OCI-LY7 (cell line): ENCODE measurements around the gene INPP5A. TPM values are rescaled to one million over a fixed set of nuclear protein-coding genes. Genes with fewer than 3 reads are reported as not detected.

ENCODE experiments used
- BruUV-seq: library from RNA; stranded (reverse); fragments of 400-500 nt; replicated peaks from 2 replicates; lab custom pipeline; 2021; lab: Mats Ljungman, UMichigan
- CTCF ChIA-PET: fragments of 300-600 bp; sonication (Branson Sonifier 250); formaldehyde crosslinking; loops from one replicate; lab custom pipeline; 2022; ENCODE audit warnings: antibody characterized with exemption; ENCODE audit not compliant: unreplicated experiment; lab: Charles Lee
- POLR2A ChIA-PET: fragments of 300-600 bp; sonication (Branson Sonifier 250); formaldehyde crosslinking; loops from one replicate; lab custom pipeline; 2022; ENCODE audit warnings: antibody characterized with exemption; lab: Charles Lee
- DNase-seq: peaks from one replicate; pipeline ENCODE4 v3.0.0-alpha.2; 2015; ENCODE audit warnings: low spot score
- H2AFZ ChIP-seq: fragments of 200-600 bp; sonication (generic), shearing (Covaris generic); 2 replicates; pipeline ENCODE4 v1.6.1; 2014; ENCODE audit warnings: mild to moderate bottlenecking, antibody characterized with exemption, low read length, moderate library complexity
- H3K27ac ChIP-seq: fragments of 200-600 bp; sonication (generic); 2 replicates; pipeline ENCODE4 v1.5.1; 2014; ENCODE audit warnings: mixed run types, low read depth, mild to moderate bottlenecking, moderate library complexity, low read length, inconsistent platforms; ENCODE audit not compliant: poor library complexity, severe bottlenecking
- H3K36me3 ChIP-seq: fragments of 200-600 bp; sonication (generic); 2 replicates; pipeline ENCODE4 v1.6.1; 2014; ENCODE audit warnings: mild to moderate bottlenecking, antibody characterized with exemption, low read length, moderate library complexity, mixed read lengths; ENCODE audit not compliant: insufficient read depth
- H3K4me1 ChIP-seq: fragments of 200-600 bp; sonication (generic); 2 replicates; pipeline ENCODE4 v1.5.1; 2014; ENCODE audit warnings: mild to moderate bottlenecking, low read length; ENCODE audit not compliant: insufficient read depth, poor library complexity, severe bottlenecking
- H3K4me2 ChIP-seq: fragments of 200-600 bp; sonication (generic); 2 replicates; pipeline ENCODE4 v1.6.1; 2014; ENCODE audit warnings: mild to moderate bottlenecking, low read length
- H3K4me3 ChIP-seq: fragments of 200-600 bp; sonication (generic); 2 replicates; pipeline ENCODE4 v1.5.1; 2014; ENCODE audit warnings: mild to moderate bottlenecking, low read depth, low read length; ENCODE audit not compliant: poor library complexity, severe bottlenecking
- H3K79me2 ChIP-seq: fragments of 200-600 bp; sonication (generic); 2 replicates; pipeline ENCODE4 v1.6.1; 2016; ENCODE audit warnings: low read depth, mild to moderate bottlenecking, low read length, moderate library complexity, mixed read lengths; ENCODE audit not compliant: insufficient read depth
- H3K9me2 ChIP-seq: fragments of 200-600 bp; sonication (generic); 2 replicates; pipeline ENCODE4 v1.6.1; 2016; ENCODE audit warnings: mild to moderate bottlenecking, low read length, mixed read lengths; ENCODE audit not compliant: insufficient read depth
- H3K9me3 ChIP-seq: fragments of 200-600 bp; sonication (generic); 2 replicates; pipeline ENCODE4 v1.6.1; 2014; ENCODE audit warnings: mild to moderate bottlenecking, mixed run types, low read length, mixed read lengths
- H4K20me1 ChIP-seq: fragments of 200-600 bp; sonication (generic); 2 replicates; pipeline ENCODE4 v1.6.1; 2014; ENCODE audit warnings: mild to moderate bottlenecking, antibody characterized with exemption, low read length, moderate library complexity, mixed read lengths; ENCODE audit not compliant: insufficient read depth
- EZH2phosphoT487 ChIP-seq: fragments of 200-600 bp; sonication (generic); IDR thresholded peaks from 2 replicates; pipeline ENCODE4 v1.6.1; 2018; ENCODE audit warnings: low read depth, borderline replicate concordance, mild to moderate bottlenecking, mixed run types, antibody characterized with exemption, low read length, moderate library complexity, mixed read lengths
- intact Hi-C: fragments of 100-400 bp; cut with micrococcal nuclease; formaldehyde crosslinking; loops from one replicate; pipeline ENCODE4 v1.10.0; 2022; ENCODE audit not compliant: unreplicated experiment
- total RNA-seq, 2 experiments: library from RNA; depleted of rRNA in 1 of 2; stranded (reverse); fragments of >200 nt in 1 of 2; shearing (Covaris generic) in 1 of 2; gene quantifications; 2 replicates each; pipeline ENCODE4 v1.2.3, GENCODE V29; 2014 to 2022
- TF ChIP-seq, protein P1 (sequence below): fragments of 200-600 bp; sonication (generic); conservative IDR thresholded peaks from 2 replicates; pipeline ENCODE4 v1.5.1; 2014; ENCODE audit warnings: mild to moderate bottlenecking, antibody characterized with exemption, low read length, moderate library complexity, mixed read lengths

The INPP5A gene
- total RNA-seq, 2 experiments from 2014 or later, result 14.5 to 18.4 TPM

DNA sequence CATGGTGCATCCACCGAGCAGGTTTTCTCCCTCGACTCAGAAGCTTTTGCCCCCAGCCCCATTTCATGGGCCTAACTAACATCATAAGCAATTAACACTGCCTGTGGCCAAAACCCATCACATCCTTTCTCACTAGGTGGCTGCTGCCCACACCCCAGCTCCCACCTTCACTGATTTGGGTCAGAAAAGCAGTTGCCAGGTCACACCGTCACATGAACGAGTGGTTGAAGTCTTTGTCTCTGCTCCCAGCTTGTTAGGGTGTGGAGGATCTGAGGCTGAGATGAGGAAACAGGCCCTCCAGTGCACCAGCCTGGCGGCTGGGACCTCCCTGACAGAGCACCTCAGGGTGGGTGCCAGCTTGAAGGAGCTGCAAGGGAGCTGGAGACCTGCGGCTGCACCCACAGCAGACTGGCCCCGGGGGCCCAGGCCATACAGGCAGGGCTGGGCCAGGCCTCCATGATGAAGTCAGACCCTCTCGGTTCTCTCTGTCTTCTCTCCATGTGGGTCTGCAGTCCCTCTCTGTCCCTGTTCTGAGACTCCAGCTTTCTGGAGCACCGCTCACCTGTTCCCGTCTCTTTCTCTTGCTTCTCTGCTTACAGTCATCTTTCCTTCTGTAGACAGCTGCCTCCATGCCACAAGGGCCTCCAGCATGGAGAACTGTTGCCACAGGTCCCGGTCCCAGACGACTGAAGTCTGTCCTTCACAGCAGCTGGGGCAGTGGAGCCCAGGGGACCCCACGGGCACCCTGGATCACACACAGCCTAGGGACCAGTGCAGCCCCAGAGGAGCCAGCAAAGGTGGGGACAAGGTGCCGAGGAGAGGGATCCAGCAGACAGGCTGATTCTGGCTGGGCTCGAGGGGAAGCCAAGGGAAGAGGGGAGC is 13.8 kb upstream of the INPP5A start:
- BruUV-seq, result no TSS peak
- Histone ChIP-seq H3K4me3 (no peak overlapping the region), H3K79me2 (no peaks in the 10 kb centered on the region), H3K27ac (no peak overlapping the region), H2AFZ (no peak overlapping the region), H3K36me3 (no peaks in the 10 kb centered on the region), H3K9me3 (no peaks in the 10 kb centered on the region), H4K20me1 (no peaks in the 10 kb centered on the region), H3K4me1 (peaks cover 1% of the 10 kb centered on the region), H3K4me2 (no peak overlapping the region), H3K9me2 (no peaks in the 10 kb centered on the region)
- DNase-seq, result no peak
- POLR2A ChIA-PET, result no interaction called here
- CTCF ChIA-PET, result no interaction called here
- TF ChIP-seq EZH2phosphoT487, result no peak
- TF ChIP-seq, protein P1, sequence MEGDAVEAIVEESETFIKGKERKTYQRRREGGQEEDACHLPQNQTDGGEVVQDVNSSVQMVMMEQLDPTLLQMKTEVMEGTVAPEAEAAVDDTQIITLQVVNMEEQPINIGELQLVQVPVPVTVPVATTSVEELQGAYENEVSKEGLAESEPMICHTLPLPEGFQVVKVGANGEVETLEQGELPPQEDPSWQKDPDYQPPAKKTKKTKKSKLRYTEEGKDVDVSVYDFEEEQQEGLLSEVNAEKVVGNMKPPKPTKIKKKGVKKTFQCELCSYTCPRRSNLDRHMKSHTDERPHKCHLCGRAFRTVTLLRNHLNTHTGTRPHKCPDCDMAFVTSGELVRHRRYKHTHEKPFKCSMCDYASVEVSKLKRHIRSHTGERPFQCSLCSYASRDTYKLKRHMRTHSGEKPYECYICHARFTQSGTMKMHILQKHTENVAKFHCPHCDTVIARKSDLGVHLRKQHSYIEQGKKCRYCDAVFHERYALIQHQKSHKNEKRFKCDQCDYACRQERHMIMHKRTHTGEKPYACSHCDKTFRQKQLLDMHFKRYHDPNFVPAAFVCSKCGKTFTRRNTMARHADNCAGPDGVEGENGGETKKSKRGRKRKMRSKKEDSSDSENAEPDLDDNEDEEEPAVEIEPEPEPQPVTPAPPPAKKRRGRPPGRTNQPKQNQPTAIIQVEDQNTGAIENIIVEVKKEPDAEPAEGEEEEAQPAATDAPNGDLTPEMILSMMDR, result no peak
- intact Hi-C loops, result no loop called here

DNA sequence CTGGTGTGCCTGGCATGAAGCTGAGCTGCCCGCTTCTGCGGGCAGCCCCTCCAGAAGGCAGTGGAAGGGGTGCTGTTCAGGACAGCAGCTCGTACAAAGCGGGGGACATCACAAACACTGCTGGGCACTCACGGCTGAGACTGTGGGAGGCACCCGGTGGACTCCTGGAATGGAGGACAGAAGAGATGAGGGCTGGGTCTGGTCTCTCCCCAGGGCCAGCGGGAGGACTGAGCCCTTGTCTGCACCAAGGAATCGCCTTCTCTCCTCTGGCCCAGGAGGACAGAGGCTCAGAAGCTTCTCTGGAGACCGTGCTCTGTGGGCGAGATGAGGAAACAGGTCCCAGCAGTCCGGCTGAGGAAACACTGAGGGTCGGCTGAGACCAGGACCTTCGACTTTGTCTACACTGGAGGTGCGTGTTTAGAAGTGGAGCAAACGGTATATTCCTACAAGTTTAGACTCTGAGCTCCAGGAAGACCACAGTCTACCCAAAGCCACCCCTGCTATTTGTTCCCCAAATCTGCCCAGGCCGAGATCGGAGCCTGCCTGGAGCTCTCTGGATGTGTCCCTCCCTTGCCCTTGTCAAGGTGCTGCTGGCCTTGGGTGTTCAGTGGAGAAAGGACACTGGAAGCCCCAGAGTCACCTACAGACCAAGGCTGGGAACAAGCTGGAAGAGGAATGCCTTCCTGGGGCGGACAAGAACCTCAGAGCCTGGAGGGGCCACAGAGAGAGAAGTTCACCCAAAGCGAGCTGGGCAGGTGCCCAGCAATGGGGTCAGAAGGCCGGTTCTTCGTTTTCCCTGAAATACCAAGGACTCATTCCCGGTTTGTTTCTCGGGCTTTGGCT is 12.9 kb upstream of the INPP5A start:
- Histone ChIP-seq H3K9me3 (no peaks in the 10 kb centered on the region), H3K79me2 (no peaks in the 10 kb centered on the region), H4K20me1 (no peaks in the 10 kb centered on the region), H3K36me3 (no peaks in the 10 kb centered on the region), H3K9me2 (no peaks in the 10 kb centered on the region), H3K4me1 (no peaks in the 10 kb centered on the region), H3K4me3 (no peak overlapping the region), H3K27ac (no peak overlapping the region), H2AFZ (no peak overlapping the region), H3K4me2 (no peak overlapping the region)
- TF ChIP-seq EZH2phosphoT487, result no peak
- TF ChIP-seq, protein P1, result no peak
- no TSS peak for BruUV-seq
- CTCF ChIA-PET, result no interaction called here
- intact Hi-C loops, result no loop called here
- no peak for DNase-seq
- POLR2A ChIA-PET, result no interaction called here
